Testis (tissue), 3 donors: ENCODE measurements around the gene NUDT8. TPM values are rescaled to one million over a fixed set of nuclear protein-coding genes. Genes with fewer than 3 reads are reported as not detected.
"Not testable (repeated sequence)": the region's sequence is repeated elsewhere in the genome, so short reads cannot be mapped to it uniquely, and the experiment has no call there.

Experiments used
- DNase-seq: peaks from one replicate; pipeline ENCODE4 v3.0.0-alpha.2; 2019
- H3K27ac ChIP-seq, 2 donors: fragments of 200-600 bp; sonication (generic); one replicate each; pipeline ENCODE4 v1.5.1; 2019
- H3K27me3 ChIP-seq: fragments of 200-600 bp; sonication (generic); one replicate; pipeline ENCODE4 v1.5.1; 2019
- H3K36me3 ChIP-seq: fragments of 200-600 bp; sonication (generic); one replicate; pipeline ENCODE4 v1.5.1; 2017; ENCODE audit warnings: low read depth; ENCODE audit errors: missing control alignments
- H3K4me1 ChIP-seq: fragments of 200-600 bp; sonication (generic); one replicate; pipeline ENCODE4 v1.5.1; 2019
- H3K4me3 ChIP-seq, 2 donors: fragments of 200-600 bp; sonication (generic); one replicate each; pipeline ENCODE4 v1.5.1; 2017 to 2019
- H3K9me3 ChIP-seq: fragments of 200-600 bp; sonication (generic); one replicate; pipeline ENCODE4 v1.5.1; 2017
- CTCF ChIP-seq, 3 experiments: fragments of 450-650 bp in 2 of 3; fragments of 200-600 bp in 1 of 3; sonication (generic) in 1 of 3; IDR thresholded peaks; one replicate each; pipeline ENCODE4 v1.5.1; 2016 to 2019; ENCODE audit warnings: antibody characterized with exemption in 3 of 3, mild to moderate bottlenecking in 2 of 3, moderate library complexity in 1 of 3
- POLR2A ChIP-seq: fragments of 450-650 bp; IDR thresholded peaks from one replicate; pipeline ENCODE4 v1.6.1; 2017; ENCODE audit warnings: antibody characterized with exemption, mild to moderate bottlenecking, moderate library complexity
- WGBS, 2 donors: methylation state at CpG; one replicate each; pipeline ENCODE4 v1.1.5; 2018; 5-methylcytosine and 5-hydroxymethylcytosine counted together
- intact Hi-C: fragments of 100-400 bp; cut with DNase I; formaldehyde crosslinking; loops from one replicate; pipeline ENCODE4 v1.15.1; 2023; ENCODE audit warnings: low total_unique reads
- polyA plus RNA-seq: library from polyadenylated mRNA; stranded (reverse); fragments of 350-450 nt; fragmentation: Illumina TruSeq; extraction: RNeasy Lipid Tissue Mini Kit (QIAGEN cat#74804); gene quantifications from one replicate; pipeline ENCODE4 v1.2.3, GENCODE V29; 2014; ENCODE audit warnings: low read depth, low replicate concordance; ENCODE audit not compliant: insufficient read depth
- total RNA-seq, 2 donors: library from RNA; depleted of rRNA; stranded (reverse); fragments of >200 nt; gene quantifications; one replicate each; pipeline ENCODE4 v1.2.3, GENCODE V29; 2016

The NUDT8 gene
- total and polyA plus RNA-seq, 3 donors from 2014 or later: 4.0 to 7.0 (median 6.2) TPM

- 90 to 94% methylated on average over 12 of the region's 12 CpGs for WGBS, 2 donors
- intact Hi-C loops: no loop called here
Measured at GRCh38 chr11:67662142-67662834, 32.6 kb upstream of the NUDT8 start.

DNA sequence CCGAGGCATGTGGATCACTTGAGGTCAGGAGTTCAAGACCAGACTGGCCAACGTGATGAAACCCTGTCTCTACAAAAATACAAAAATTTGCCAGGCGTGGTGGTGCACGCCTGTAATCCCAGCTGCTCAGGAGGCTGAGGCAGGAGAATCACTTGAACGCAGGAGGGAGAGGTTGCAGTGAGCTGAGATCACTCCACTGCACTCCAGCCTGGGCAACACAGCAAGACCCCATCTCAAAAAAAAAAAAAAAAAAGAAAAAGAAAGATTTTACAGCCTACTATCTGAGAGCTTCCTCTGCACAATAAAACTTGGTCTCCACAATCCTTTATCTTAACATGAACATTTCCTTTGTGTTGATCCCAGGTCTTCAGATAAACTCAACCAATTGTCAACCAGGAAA, 31.0 kb upstream of the NUDT8 start:
- H3K9me3 ChIP-seq, H3K4me3 ChIP-seq, H3K27me3 ChIP-seq, DNase-seq, intact Hi-C loops, H3K36me3 ChIP-seq, H3K27ac ChIP-seq, H3K4me1 ChIP-seq: not testable (repeated sequence)
- WGBS, 2 donors: 75 to 77% methylated on average over 5 of the region's 5 CpGs

More at GRCh38 chr11:67662142-67662834, 32.6 kb upstream of the NUDT8 start:
- H3K4me1 ChIP-seq: no peaks in the 10 kb centered on the region
- H3K27me3 ChIP-seq: no peaks in the 10 kb centered on the region
- no peak for DNase-seq
- no peak overlapping the region for H3K27ac ChIP-seq
- TF ChIP-seq POLR2A (no peak), CTCF (IDR thresholded peaks at IDR 0.05) (no peak)
- H3K4me3 ChIP-seq: no peak overlapping the region
- H3K36me3 ChIP-seq: no peaks in the 10 kb centered on the region
- no peaks in the 10 kb centered on the region for H3K9me3 ChIP-seq

DNA sequence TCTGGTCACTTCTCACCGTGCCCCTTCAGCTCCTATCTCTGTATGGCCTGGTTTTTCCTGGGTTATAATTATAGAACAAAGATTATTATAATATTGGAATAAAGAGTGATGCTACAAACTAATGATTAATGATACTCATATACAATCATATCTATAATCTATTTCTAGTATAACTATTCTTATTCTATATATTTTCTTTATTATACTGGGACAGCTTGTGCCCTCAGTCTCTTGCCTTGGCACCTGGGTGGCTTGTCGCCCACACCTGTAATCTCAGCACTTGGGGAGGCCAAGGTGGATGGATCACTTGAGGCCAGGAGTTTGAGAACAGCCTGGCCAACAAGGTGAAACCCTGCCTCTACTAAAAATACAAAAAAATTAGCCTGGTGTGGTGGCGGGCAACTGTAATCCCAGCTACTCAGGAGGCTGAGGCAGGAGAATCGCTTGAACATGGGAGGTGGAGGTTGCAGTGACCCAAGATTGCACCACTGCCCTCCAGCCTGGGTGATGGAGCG, 30.0 kb upstream of the NUDT8 start:
- WGBS, 2 donors: 70 to 73% methylated on average over 5 of the region's 5 CpGs
- intact Hi-C loops, H3K9me3 ChIP-seq, H3K4me1 ChIP-seq, H3K27ac ChIP-seq, H3K27me3 ChIP-seq, H3K36me3 ChIP-seq, H3K4me3 ChIP-seq, DNase-seq: not testable (repeated sequence)

DNA sequence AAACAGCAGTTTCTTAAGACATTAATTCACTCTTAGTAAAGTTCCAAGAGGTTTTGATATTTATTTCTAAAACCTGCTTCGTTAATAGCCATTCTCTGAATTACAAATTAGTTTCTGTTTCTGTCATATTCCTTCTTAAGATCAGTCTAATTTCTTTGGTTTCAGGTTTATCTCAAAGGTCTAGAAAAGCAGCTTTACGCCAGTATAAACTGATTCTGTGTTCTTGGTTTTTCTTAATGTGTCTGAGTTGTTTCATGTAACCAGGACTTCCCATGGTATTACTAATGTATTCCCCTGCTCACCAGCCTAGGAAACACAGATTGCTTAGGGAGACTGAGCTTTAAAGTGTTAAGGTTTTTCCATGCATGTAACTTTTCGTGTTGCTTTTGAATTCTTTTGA, 27.6 kb upstream of the NUDT8 start:
- WGBS, 2 donors: 46 to 52% methylated on average over 3 of the region's 3 CpGs
- intact Hi-C loops: no loop called here
- DNase-seq: no peak
- TF ChIP-seq POLR2A (no peak), CTCF (IDR thresholded peaks at IDR 0.05) (no peak)
- H3K4me1 ChIP-seq: no peaks in the 10 kb centered on the region
- H3K4me3 ChIP-seq: no peak overlapping the region
- H3K27ac ChIP-seq: no peak overlapping the region
- no peaks in the 10 kb centered on the region for H3K36me3 ChIP-seq
- H3K9me3 ChIP-seq: no peaks in the 10 kb centered on the region
- no peaks in the 10 kb centered on the region for H3K27me3 ChIP-seq

GRCh38 chr11:67656278-67656922, 26.7 kb upstream of the NUDT8 start:
- no peaks in the 10 kb centered on the region for H3K4me1 ChIP-seq
- no peaks in the 10 kb centered on the region for H3K27me3 ChIP-seq
- H3K27ac ChIP-seq: no peak overlapping the region
- intact Hi-C loops: no loop called here
- no peak overlapping the region for H3K4me3 ChIP-seq
- 90 to 94% methylated on average over 4 of the region's 4 CpGs for WGBS, 2 donors
- DNase-seq: no peak
- no peaks in the 10 kb centered on the region for H3K36me3 ChIP-seq
- H3K9me3 ChIP-seq: no peaks in the 10 kb centered on the region
- TF ChIP-seq CTCF (IDR thresholded peaks at IDR 0.05) (no peak), POLR2A (no peak)
